Prostate gland (tissue), 2 donors: ENCODE results near the gene ODF4. TPM values are rescaled to one million over a fixed set of nuclear protein-coding genes. Genes with fewer than 3 reads are reported as not detected.

Source experiments
- DNase-seq: peaks from one replicate; pipeline ENCODE4 v3.0.0-alpha.2; 2019; ENCODE audit warnings: low spot score
- H3K27ac ChIP-seq, 2 donors: fragments of 200-600 bp; sonication (generic); 2 replicates each; pipeline ENCODE4 v1.5.1; 2017 to 2019
- H3K27me3 ChIP-seq: fragments of 200-600 bp; sonication (generic); replicated peaks from 2 replicates; pipeline ENCODE4 v1.5.1; 2019; ENCODE audit not compliant: insufficient read depth
- H3K36me3 ChIP-seq, 2 donors: fragments of 200-600 bp; sonication (generic); 1 replicate in 1 of 2; 2 replicates in 1 of 2; pipeline versions ENCODE4 v1.5.1 to v1.8.1; 2017 to 2019
- H3K4me1 ChIP-seq: fragments of 200-600 bp; sonication (generic); replicated peaks from 2 replicates; pipeline ENCODE4 v1.5.1; 2019
- H3K4me3 ChIP-seq, 2 donors: fragments of 200-600 bp; sonication (generic); 2 replicates each; pipeline ENCODE4 v1.5.1; 2017 to 2019
- H3K9me3 ChIP-seq: fragments of 200-600 bp; sonication (generic); 2 replicates; pipeline ENCODE4 v1.5.1; 2017
- CTCF ChIP-seq, 4 experiments: fragments of 200-600 bp in 2 of 4; fragments of 450-650 bp in 2 of 4; sonication (generic) in 2 of 4; IDR thresholded peaks; 1 replicate in 3 of 4; 2 replicates in 1 of 4; pipeline ENCODE4 v1.5.1; 2016 to 2019; ENCODE audit warnings: antibody characterized with exemption in 4 of 4, mild to moderate bottlenecking in 2 of 4, moderate library complexity in 2 of 4
- POLR2A ChIP-seq: fragments of 450-650 bp; IDR thresholded peaks from one replicate; pipeline ENCODE4 v1.6.1; 2016; ENCODE audit warnings: antibody characterized with exemption, mild to moderate bottlenecking
- POLR2AphosphoS5 ChIP-seq: sonication (generic); formaldehyde crosslinking; IDR thresholded peaks from one replicate; pipeline ENCODE4 v1.6.1; 2017; ENCODE audit warnings: antibody characterized with exemption
- WGBS: methylation state at CpG from one replicate; pipeline ENCODE4 v1.1.5; 2018; 5-methylcytosine and 5-hydroxymethylcytosine counted together
- intact Hi-C: fragments of 100-400 bp; cut with DNase I; formaldehyde crosslinking; loops from one replicate; pipeline ENCODE4 v1.14.2; 2022
- total RNA-seq, 2 donors: library from RNA; depleted of rRNA; stranded (reverse); fragments of >200 nt; gene quantifications; one replicate each; pipeline ENCODE4 v1.1.0, GENCODE V29; 2016

Gene ODF4
- total RNA-seq, 2 donors from 2014 or later = not detected

GRCh38 chr17:8324132-8324531 lies 15.5 kb upstream of the ODF4 start:
- no peaks in the 10 kb centered on the region for H3K27me3 ChIP-seq
- no peak for DNase-seq
- H3K4me1 ChIP-seq = no peaks in the 10 kb centered on the region
- no peak overlapping the region for H3K4me3 ChIP-seq
- TF ChIP-seq POLR2A (no peak), POLR2AphosphoS5 (no peak)
- 81% methylated on average over 5 of the region's 5 CpGs for WGBS
- no peak overlapping the region for H3K27ac ChIP-seq
- no peaks in the 10 kb centered on the region for H3K9me3 ChIP-seq
- no peaks in the 10 kb centered on the region for H3K36me3 ChIP-seq
- intact Hi-C loops = no loop called here

DNA sequence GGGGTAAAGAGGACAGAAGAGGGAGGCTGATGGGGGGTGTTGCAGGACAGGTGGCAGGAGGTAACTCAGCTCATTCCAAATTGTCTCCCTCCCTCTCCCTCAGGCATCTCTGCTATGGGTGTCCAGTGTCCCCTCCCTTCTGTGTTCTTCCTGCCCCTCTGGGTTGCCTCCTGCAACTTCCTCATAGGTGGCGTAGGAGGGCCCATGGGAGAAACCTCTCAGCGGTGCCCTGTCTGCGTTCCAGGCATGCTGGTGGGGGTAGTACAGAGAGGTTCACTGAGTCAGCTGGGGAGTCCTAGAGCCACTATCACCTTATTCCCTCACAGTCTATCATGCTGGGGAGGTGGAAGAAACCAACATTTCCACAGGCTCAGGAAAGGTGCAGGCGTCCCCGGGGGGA lies 14.7 kb upstream of the ODF4 start:
- no peak for DNase-seq
- H3K27ac ChIP-seq = no peak overlapping the region
- H3K9me3 ChIP-seq = no peaks in the 10 kb centered on the region
- intact Hi-C loops = no loop called here
- WGBS = 80% methylated on average over 5 of the region's 5 CpGs
- H3K36me3 ChIP-seq = no peaks in the 10 kb centered on the region
- H3K4me1 ChIP-seq = no peaks in the 10 kb centered on the region
- H3K27me3 ChIP-seq = no peaks in the 10 kb centered on the region
- no peak overlapping the region for H3K4me3 ChIP-seq
- no peak for TF ChIP-seq CTCF (IDR thresholded peaks at IDR 0.05)
- no peak for TF ChIP-seq POLR2A
- no peak for TF ChIP-seq POLR2AphosphoS5

- H3K27ac ChIP-seq = no peak overlapping the region
- intact Hi-C loops = no loop called here
- no peaks in the 10 kb centered on the region for H3K36me3 ChIP-seq
- 18% methylated on average over 24 of the region's 48 CpGs for WGBS
- H3K4me3 ChIP-seq = peak overlapping the region; percentile 29 to 34
- H3K9me3 ChIP-seq = no peaks in the 10 kb centered on the region
- no peaks in the 10 kb centered on the region for H3K27me3 ChIP-seq
- TF ChIP-seq POLR2AphosphoS5 = no peak
- no peak for TF ChIP-seq CTCF (IDR thresholded peaks at IDR 0.05)
- TF ChIP-seq POLR2A = no peak
- no peak for DNase-seq
- H3K4me1 ChIP-seq = no peaks in the 10 kb centered on the region
Observed at GRCh38 chr17:8326511-8327302, 12.9 kb upstream of the ODF4 start.

DNA sequence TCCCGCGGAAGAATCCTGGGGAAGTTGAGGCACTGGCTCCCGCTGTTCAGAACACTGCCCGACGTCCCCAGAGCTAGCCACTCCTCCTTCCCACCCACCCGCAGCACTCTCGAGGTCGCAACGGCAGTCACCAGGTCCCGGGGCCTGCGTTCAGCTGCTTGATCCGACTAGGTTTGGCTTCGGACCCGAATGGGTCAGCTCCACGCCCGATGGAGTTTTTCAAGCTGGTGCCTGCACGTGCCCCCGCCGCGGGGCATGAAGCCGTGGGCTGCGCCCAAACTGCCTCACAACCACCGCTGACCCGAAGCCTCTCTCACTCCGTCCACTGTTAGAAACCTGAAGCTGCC lies 12.4 kb upstream of the ODF4 start:
- DNase-seq = no peak

DNA sequence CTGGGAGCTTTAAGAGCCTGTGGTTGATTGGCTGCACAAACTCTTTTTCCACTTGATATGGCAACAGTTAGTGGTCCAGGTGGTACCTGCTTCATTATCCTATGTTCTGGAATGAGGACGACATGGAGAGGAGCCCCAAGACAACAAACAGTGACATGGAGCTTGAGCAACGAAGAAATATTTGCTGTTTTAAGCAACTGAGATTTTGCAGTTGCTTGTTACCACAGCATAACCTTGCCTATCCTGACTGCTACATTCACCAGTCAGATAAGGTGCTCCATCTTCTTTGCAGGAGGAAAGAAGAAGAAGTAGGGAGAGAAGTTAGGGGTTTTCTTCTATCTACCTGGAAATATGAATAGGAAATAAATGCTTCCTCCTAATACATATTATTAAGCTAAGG lies 7.5 kb upstream of the ODF4 start:
- intact Hi-C loops = no loop called here
- no peaks in the 10 kb centered on the region for H3K36me3 ChIP-seq
- no peaks in the 10 kb centered on the region for H3K4me1 ChIP-seq
- DNase-seq = no peak
- 84% methylated on average over 2 of the region's 2 CpGs for WGBS
- H3K27me3 ChIP-seq = no peaks in the 10 kb centered on the region
- no peaks in the 10 kb centered on the region for H3K9me3 ChIP-seq
- no peak overlapping the region for H3K4me3 ChIP-seq
- TF ChIP-seq POLR2AphosphoS5 = no peak
- no peak for TF ChIP-seq POLR2A
- TF ChIP-seq CTCF (IDR thresholded peaks at IDR 0.05) = no peak
- no peak overlapping the region for H3K27ac ChIP-seq

More for the DNA sequence above, 12.4 kb upstream of the ODF4 start:
- Histone ChIP-seq H3K4me3 (peak overlapping the region; percentile 29 to 34), H3K4me1 (no peaks in the 10 kb centered on the region), H3K9me3 (no peaks in the 10 kb centered on the region), H3K27ac (no peak overlapping the region), H3K27me3 (no peaks in the 10 kb centered on the region), H3K36me3 (no peaks in the 10 kb centered on the region)
- TF ChIP-seq POLR2AphosphoS5 (no peak), CTCF (IDR thresholded peaks at IDR 0.05) (no peak), POLR2A (no peak)
- WGBS = 22% methylated on average over 18 of the region's 25 CpGs
- intact Hi-C loops = no loop called here
